ENCODE measurements around the gene SLX4IP. TPM values are rescaled to one million over a fixed set of nuclear protein-coding genes. Genes with fewer than 3 reads are reported as not detected.
A peak's percentile ranks its signal among the peaks of the same experiment; 100 is the strongest.

SLX4IP gene
- total RNA-seq, 1 experiment from 2014 or later: 7.4 TPM

- TF ChIP-seq ARID4B (CRISPR knock-in tag; IDR thresholded peaks at IDR 0.05; ENCODE audit: borderline replicate concordance): no peak
Observed at GRCh38 chr20:10488534-10488933, 53.4 kb downstream of the SLX4IP start (continued).

GRCh38 chr20:10489853-10490252 lies 54.7 kb downstream of the SLX4IP start:
- POLR2A ChIA-PET: no interaction called here
- peak overlapping the region; percentile 31; the same call in 1 of the 2 replicates for H3K27ac Mint-ChIP-seq
- ATAC-seq: no peak
- H3K27me3 Mint-ChIP-seq (ENCODE audit: low read depth): no peaks in the 10 kb centered on the region
- no peak overlapping the region for H3K4me3 Mint-ChIP-seq
- TF ChIP-seq IRF1 (CRISPR knock-in tag; IDR thresholded peaks at IDR 0.05) (no peak), TEAD4 (CRISPR knock-in tag; IDR thresholded peaks at IDR 0.05) (no peak)
- peaks cover 5% of the 10 kb centered on the region for H3K9me3 Mint-ChIP-seq
- no peak for DNase-seq (ENCODE audit: low spot score)
- H3K36me3 Mint-ChIP-seq: peaks cover 4% of the 10 kb centered on the region; the same call in 1 of the 2 replicates
- CTCF ChIA-PET: interaction anchor here (1.4 kb wide), 1 partner anchor 56 kb away, joined by 3 read pairs; the partner anchor contains the start of gene MKKS
- H3K4me1 Mint-ChIP-seq: peaks cover 51% of the 10 kb centered on the region

- ATAC-seq (no peak), DNase-seq (ENCODE audit: low spot score) (no peak)
- peak overlapping the region; percentile 98 for H3K27ac Mint-ChIP-seq
- no peaks in the 10 kb centered on the region for H3K27me3 Mint-ChIP-seq (ENCODE audit: low read depth)
- ChIA-PET CTCF (interaction anchor here (0.6 to 1.4 kb wide), 2 partner anchors 57 to 254 kb away, joined by 3 read pairs; partner anchors contain the start of gene MKKS), POLR2A (no interaction called here)
- 0 out of 2 replicates have a peak, but pooled peaks have one; percentile 42 for TF ChIP-seq HMGA2 (CRISPR knock-in tag; IDR thresholded peaks at IDR 0.05)
- TF ChIP-seq PRRX2 (CRISPR knock-in tag; IDR thresholded peaks at IDR 0.05): no peak
- peak overlapping the region; percentile 20 for H3K4me3 Mint-ChIP-seq
- H3K36me3 Mint-ChIP-seq: peaks cover 4% of the 10 kb centered on the region; the same call in 1 of the 2 replicates
- H3K9me3 Mint-ChIP-seq: peaks cover 5% of the 10 kb centered on the region
- peaks cover 51% of the 10 kb centered on the region for H3K4me1 Mint-ChIP-seq
Observed at GRCh38 chr20:10490257-10490656, 55.2 kb downstream of the SLX4IP start.

GRCh38 chr20:10490706-10491105 lies 55.6 kb downstream of the SLX4IP start:
- Mint-ChIP-seq H3K27me3 (ENCODE audit: low read depth) (no peaks in the 10 kb centered on the region), H3K27ac (peak overlapping the region; percentile 98), H3K4me1 (peaks cover 51% of the 10 kb centered on the region), H3K4me3 (peak overlapping the region; percentile 20), H3K9me3 (peaks cover 5% of the 10 kb centered on the region), H3K36me3 (peaks cover 4% of the 10 kb centered on the region; the same call in 1 of the 2 replicates)
- TF ChIP-seq FOXP4 (CRISPR knock-in tag; IDR thresholded peaks at IDR 0.05) (peak; percentile 43; the same call in 1 of the 2 replicates), MLX (CRISPR knock-in tag; IDR thresholded peaks at IDR 0.05) (no peak)
- DNase-seq (ENCODE audit: low spot score): no peak
- ChIA-PET CTCF (interaction anchor here (0.6 to 1.4 kb wide), 4 partner anchors 12 to 254 kb away, joined by 3 to 4 read pairs (median 3); partner anchors contain the start of gene MKKS), POLR2A (no interaction called here)
- ATAC-seq: peak; percentile 94

- Mint-ChIP-seq H3K4me1 (peaks cover 55% of the 10 kb centered on the region), H3K36me3 (peaks cover 4% of the 10 kb centered on the region; the same call in 1 of the 2 replicates), H3K9me3 (peaks cover 5% of the 10 kb centered on the region), H3K27me3 (ENCODE audit: low read depth) (no peaks in the 10 kb centered on the region), H3K27ac (no peak overlapping the region; the same call in 1 of the 2 replicates), H3K4me3 (no peak overlapping the region)
- DNase-seq (ENCODE audit: low spot score): no peak
- POLR2A ChIA-PET: no interaction called here
- no peak for ATAC-seq
- CTCF ChIA-PET: no interaction called here
- TF ChIP-seq JAZF1 (CRISPR knock-in tag; IDR thresholded peaks at IDR 0.05) (no peak), ELF4 (CRISPR knock-in tag; IDR thresholded peaks at IDR 0.05; ENCODE audit: low read depth) (no peak), ATF2 (CRISPR knock-in tag; IDR thresholded peaks at IDR 0.05; ENCODE audit: borderline replicate concordance, low read depth) (no peak), NR1H2 (CRISPR knock-in tag; IDR thresholded peaks at IDR 0.05) (no peak), FOXK1 (CRISPR knock-in tag; IDR thresholded peaks at IDR 0.05) (no peak), E2F5 (CRISPR knock-in tag; IDR thresholded peaks at IDR 0.05) (no peak), PREB (CRISPR knock-in tag; IDR thresholded peaks at IDR 0.05; ENCODE audit: borderline replicate concordance) (no peak)
Observed at GRCh38 chr20:10492065-10492464, 57.0 kb downstream of the SLX4IP start.

Data from WTC11 (cell line).